Measurements from ENCODE around the gene CXCL1. TPM values are rescaled to one million over a fixed set of nuclear protein-coding genes. Genes with fewer than 3 reads are reported as not detected.

CXCL1 gene
- total RNA-seq, 4 donors from 2014 or later: 0.89 to 1.6 (median 1.3) TPM

DNA sequence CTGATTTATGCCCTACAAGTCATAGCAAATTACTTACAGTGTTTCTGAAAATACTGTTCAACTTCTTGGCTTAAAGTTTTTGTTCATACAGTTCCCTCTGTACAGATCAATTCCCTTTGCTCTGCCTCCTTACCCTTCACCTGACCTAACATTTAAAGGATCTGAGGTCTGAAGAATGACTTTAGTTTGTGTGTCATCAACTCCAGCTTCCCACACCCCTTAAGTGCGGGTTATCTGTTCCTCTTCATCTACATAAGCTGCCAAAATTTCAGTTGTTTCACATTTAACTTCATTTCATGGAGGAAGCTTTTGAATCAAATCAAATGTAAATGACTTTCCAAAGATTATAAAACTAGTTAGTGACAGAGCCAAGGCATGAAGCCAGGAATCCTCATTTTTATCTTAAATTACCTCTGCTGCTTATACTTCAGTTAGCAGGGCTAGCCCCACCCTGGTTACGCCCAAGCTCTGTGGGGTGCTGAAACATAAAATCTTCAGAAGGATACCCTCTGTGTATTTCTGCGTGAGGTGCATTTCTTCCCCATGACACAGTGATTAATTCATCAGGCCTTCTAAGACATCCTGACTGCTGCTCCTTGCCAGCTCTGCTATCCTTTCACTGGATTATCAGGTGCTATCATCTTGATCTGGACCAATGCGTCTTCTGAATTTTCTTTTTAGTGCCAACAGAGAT, 16.5 kb downstream of the CXCL1 start:
- H3K4me3 ChIP-seq (ENCODE audit: low read depth, poor library complexity, severe bottlenecking): no peak overlapping the region
- TF ChIP-seq, protein P1, sequence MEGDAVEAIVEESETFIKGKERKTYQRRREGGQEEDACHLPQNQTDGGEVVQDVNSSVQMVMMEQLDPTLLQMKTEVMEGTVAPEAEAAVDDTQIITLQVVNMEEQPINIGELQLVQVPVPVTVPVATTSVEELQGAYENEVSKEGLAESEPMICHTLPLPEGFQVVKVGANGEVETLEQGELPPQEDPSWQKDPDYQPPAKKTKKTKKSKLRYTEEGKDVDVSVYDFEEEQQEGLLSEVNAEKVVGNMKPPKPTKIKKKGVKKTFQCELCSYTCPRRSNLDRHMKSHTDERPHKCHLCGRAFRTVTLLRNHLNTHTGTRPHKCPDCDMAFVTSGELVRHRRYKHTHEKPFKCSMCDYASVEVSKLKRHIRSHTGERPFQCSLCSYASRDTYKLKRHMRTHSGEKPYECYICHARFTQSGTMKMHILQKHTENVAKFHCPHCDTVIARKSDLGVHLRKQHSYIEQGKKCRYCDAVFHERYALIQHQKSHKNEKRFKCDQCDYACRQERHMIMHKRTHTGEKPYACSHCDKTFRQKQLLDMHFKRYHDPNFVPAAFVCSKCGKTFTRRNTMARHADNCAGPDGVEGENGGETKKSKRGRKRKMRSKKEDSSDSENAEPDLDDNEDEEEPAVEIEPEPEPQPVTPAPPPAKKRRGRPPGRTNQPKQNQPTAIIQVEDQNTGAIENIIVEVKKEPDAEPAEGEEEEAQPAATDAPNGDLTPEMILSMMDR (IDR thresholded peaks at IDR 0.05): no peak
- no peak for TF ChIP-seq POLR2A (IDR thresholded peaks at IDR 0.05)
- WGBS, 2 donors: 54 to 67% methylated on average over 4 of the region's 4 CpGs
- intact Hi-C loops (cut with DNase I; ENCODE audit: low total_unique reads): no loop called here
- DNase-seq (ENCODE audit: low spot score in 2 of 2): no peak

DNA sequence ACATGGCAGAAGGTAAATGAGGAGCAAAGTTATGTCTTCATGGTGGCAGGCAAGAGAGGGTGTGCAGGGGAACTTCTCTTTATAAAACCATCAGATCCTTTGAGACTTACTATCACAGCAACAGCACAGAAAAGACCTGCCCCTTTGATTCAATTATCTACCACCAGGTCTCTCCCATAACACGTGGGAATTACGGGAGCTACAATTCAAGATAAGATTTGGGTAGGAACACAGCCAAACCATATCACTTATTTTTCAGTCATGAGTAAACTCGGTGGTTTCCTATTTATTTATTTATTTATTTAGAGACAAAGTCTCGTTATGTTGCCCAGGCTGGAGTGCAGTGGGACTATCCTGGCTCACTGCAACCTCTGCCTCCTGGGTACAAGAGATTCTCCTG, 22.1 kb downstream of the CXCL1 start:
- 76% methylated on average over 4 of the region's 4 CpGs for WGBS, 2 donors
- intact Hi-C loops (cut with DNase I; ENCODE audit: low total_unique reads): no loop called here
- H3K4me3 ChIP-seq (ENCODE audit: low read depth, poor library complexity, severe bottlenecking): no peak overlapping the region
- TF ChIP-seq POLR2A (IDR thresholded peaks at IDR 0.05): no peak
- TF ChIP-seq, protein P1 (IDR thresholded peaks at IDR 0.05): no peak
- no peak for DNase-seq (ENCODE audit: low spot score in 2 of 2)

DNA sequence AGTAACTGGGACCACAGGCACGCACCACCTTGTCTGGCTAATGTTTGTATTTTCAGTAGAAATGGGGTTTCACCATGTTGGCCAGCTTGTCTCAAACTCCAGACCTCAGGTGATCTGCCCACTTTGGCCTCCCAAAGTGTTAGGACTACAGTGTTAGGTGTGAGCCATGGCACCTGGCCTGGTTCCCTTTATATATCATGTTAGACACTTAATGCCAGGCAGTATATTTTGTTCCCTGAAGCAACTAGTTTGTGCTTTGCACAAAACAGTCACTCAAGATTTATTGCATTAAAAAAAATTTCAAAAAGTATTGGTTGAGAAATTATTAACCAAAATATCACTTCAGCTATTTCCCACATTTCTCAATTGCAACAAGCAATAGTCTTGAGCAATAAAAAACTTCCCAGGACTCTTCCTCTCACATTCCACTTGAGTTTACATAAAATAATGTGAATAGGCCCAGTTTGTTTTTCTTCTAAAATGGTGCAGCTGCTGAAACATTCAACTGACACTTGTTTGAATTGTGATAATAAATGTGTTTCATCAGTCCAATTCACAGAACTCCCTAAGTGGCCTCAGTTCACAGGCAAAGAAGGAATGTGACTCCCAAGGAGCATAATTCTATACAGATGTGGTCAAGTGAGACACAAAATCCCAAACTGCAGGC, 22.7 kb downstream of the CXCL1 start:
- DNase-seq (ENCODE audit: low spot score in 2 of 2): no peak
- no peak overlapping the region for H3K4me3 ChIP-seq (ENCODE audit: low read depth, poor library complexity, severe bottlenecking)
- TF ChIP-seq, protein P1 (IDR thresholded peaks at IDR 0.05): no peak
- TF ChIP-seq POLR2A (IDR thresholded peaks at IDR 0.05): no peak
- 89 to 95% methylated on average over 1 of the region's 1 CpG for WGBS, 2 donors
- intact Hi-C loops (cut with DNase I; ENCODE audit: low total_unique reads): no loop called here

DNA sequence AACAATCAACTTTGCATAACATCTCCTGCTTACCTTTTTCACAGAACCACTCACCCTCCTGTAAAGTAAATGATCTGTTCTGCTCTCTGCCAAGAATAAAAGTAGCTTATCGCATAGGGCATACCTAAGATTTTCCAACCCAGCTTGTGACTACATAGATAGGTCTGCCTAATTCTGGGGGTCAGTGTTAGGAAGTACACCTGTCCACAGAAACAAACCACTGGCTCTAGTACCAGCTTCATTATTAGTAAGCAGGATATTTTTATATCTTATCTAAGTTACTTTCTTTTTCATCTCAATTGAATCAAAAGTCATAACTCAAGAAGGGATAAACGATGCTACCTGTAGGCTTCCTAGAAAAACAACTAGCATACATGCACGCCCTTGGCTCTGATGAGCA, 23.8 kb downstream of the CXCL1 start:
- TF ChIP-seq POLR2A (IDR thresholded peaks at IDR 0.05): no peak
- TF ChIP-seq, protein P1 (IDR thresholded peaks at IDR 0.05): no peak
- no peak overlapping the region for H3K4me3 ChIP-seq (ENCODE audit: low read depth, poor library complexity, severe bottlenecking)
- no peak for DNase-seq (ENCODE audit: low spot score in 2 of 2)
- WGBS, 2 donors: 86 to 88% methylated on average over 3 of the region's 3 CpGs
- intact Hi-C loops (cut with DNase I; ENCODE audit: low total_unique reads): no loop called here

DNA sequence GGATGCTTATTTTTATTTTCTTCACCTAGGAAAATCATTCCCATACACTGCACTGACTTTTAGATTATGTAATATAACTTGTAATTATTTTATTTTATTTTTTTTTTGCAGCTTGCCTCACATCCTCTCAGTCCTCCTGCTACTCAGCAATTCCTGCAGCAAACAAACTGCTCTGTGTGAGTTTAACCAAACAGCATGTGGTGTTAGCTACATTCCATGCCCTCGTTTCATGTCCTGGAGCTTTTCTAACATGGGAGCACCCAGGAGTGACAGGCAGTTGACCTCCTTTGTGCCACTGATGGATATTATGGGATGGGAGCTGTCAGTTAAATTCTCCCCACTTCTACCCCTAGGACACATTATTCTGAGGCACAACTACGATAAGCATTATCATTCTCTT, 24.8 kb downstream of the CXCL1 start:
- TF ChIP-seq, protein P1 (IDR thresholded peaks at IDR 0.05): no peak
- no peak for TF ChIP-seq POLR2A (IDR thresholded peaks at IDR 0.05)
- intact Hi-C loops (cut with DNase I; ENCODE audit: low total_unique reads): no loop called here
- 79 to 84% methylated on average over 2 of the region's 2 CpGs for WGBS, 2 donors
- DNase-seq (ENCODE audit: low spot score in 2 of 2): no peak
- H3K4me3 ChIP-seq (ENCODE audit: low read depth, poor library complexity, severe bottlenecking): no peak overlapping the region

All from lower leg skin (tissue), 4 donors.